Neural cell (in vitro differentiated cells): Measurements from ENCODE around the gene THUMPD3.

Experiments
- CTCF ChIP-seq: fragments of 450-650 bp; IDR thresholded peaks from 2 replicates; pipeline ENCODE4 v1.5.1; 2014; ENCODE audit warnings: antibody characterized with exemption, mild to moderate bottlenecking, moderate library complexity; ENCODE audit not compliant: poor library complexity, severe bottlenecking
- TF ChIP-seq, protein P1 (sequence below): IDR thresholded peaks from 2 replicates; pipeline ENCODE4 v1.6.1; 2012; ENCODE audit warnings: borderline replicate concordance

GRCh38 chr3:9324944-9325343 is 37.9 kb upstream of the THUMPD3 start:
- TF ChIP-seq CTCF, result no peak
- TF ChIP-seq, protein P1, sequence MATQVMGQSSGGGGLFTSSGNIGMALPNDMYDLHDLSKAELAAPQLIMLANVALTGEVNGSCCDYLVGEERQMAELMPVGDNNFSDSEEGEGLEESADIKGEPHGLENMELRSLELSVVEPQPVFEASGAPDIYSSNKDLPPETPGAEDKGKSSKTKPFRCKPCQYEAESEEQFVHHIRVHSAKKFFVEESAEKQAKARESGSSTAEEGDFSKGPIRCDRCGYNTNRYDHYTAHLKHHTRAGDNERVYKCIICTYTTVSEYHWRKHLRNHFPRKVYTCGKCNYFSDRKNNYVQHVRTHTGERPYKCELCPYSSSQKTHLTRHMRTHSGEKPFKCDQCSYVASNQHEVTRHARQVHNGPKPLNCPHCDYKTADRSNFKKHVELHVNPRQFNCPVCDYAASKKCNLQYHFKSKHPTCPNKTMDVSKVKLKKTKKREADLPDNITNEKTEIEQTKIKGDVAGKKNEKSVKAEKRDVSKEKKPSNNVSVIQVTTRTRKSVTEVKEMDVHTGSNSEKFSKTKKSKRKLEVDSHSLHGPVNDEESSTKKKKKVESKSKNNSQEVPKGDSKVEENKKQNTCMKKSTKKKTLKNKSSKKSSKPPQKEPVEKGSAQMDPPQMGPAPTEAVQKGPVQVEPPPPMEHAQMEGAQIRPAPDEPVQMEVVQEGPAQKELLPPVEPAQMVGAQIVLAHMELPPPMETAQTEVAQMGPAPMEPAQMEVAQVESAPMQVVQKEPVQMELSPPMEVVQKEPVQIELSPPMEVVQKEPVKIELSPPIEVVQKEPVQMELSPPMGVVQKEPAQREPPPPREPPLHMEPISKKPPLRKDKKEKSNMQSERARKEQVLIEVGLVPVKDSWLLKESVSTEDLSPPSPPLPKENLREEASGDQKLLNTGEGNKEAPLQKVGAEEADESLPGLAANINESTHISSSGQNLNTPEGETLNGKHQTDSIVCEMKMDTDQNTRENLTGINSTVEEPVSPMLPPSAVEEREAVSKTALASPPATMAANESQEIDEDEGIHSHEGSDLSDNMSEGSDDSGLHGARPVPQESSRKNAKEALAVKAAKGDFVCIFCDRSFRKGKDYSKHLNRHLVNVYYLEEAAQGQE, result no peak
